ENCODE measurements around the gene BARHL1. TPM values are rescaled to one million over a fixed set of nuclear protein-coding genes. Genes with fewer than 3 reads are reported as not detected.

BARHL1 gene
- total and polyA plus RNA-seq, 2 donors (not counting 3 experiments of a cell fraction or from before 2014, with no cell fraction given): not detected

DNA sequence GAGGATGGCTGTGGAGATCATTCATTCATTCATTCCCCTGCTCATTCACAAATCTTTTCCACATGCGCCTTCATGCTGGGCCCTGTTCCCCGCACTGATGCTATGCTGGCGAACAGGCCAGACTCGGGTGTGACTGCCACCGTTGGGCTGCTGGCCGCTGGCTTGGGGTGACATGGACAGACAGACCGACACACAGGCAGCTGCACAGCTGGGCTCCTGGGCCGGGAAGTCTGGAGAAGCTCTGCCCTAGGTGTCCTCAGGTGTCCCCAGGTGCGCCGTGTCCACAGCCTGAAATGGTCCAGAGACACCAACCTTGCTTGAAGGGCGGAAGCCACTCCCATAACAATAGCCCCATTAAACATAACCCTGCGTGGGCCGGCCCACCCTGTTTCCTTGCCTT, 35.0 kb upstream of the BARHL1 start:
- Histone ChIP-seq H4K20me1 (replicated peaks; ENCODE audit: control insufficient read depth, extremely low read depth, insufficient read depth, low read length) (no peaks in the 10 kb centered on the region), H3K36me3 (ENCODE audit: control insufficient read depth in 2 of 2, extremely low read depth in 1 of 2, insufficient read depth in 2 of 2, low read length in 2 of 2) (no peaks in the 10 kb centered on the region), H3K4me1 (ENCODE audit: control insufficient read depth, extremely low read depth, insufficient read depth, low read length) (peaks cover 14% of the 10 kb centered on the region), H3K79me2 (ENCODE audit: control insufficient read depth, insufficient read depth, low read length) (no peaks in the 10 kb centered on the region), H3K4me3 (replicated peaks in 1 of 3; ENCODE audit: insufficient read depth in 1 of 3, low read depth in 1 of 3, low read length in 3 of 3) (no peak overlapping the region), H2AFZ (ENCODE audit: low read depth, low read length) (no peak overlapping the region), H3K9me1 (replicated peaks; ENCODE audit: control insufficient read depth, extremely low read depth, insufficient read depth, low read length) (no peaks in the 10 kb centered on the region), H3K27ac (ENCODE audit: insufficient read depth, low read depth, low read length) (no peak overlapping the region), H3K4me2 (ENCODE audit: insufficient read depth, low read length) (no peak overlapping the region), H3K9me3 (replicated peaks; ENCODE audit: control insufficient read depth, insufficient read depth, low read length) (no peaks in the 10 kb centered on the region), H3K9ac (replicated peaks; ENCODE audit: extremely low read depth, insufficient read depth, low read length) (no peak overlapping the region), H3K27me3 (ENCODE audit: control insufficient read depth in 2 of 2, insufficient read depth in 2 of 2, low read length in 2 of 2) (peaks cover 0 to 3% of the 10 kb centered on the region in 2 experiments)
- TF ChIP-seq POLR2AphosphoS5 (IDR thresholded peaks at IDR 0.05; ENCODE audit: insufficient read depth, low read depth, low read length): no peak
- TF ChIP-seq JUN (IDR thresholded peaks at IDR 0.05; ENCODE audit: borderline replicate concordance, insufficient read depth, insufficient read length, low read depth): no peak
- TF ChIP-seq EZH2 (IDR thresholded peaks at IDR 0.05; ENCODE audit: borderline replicate concordance, low read depth, low read length, severe bottlenecking): no peak
- TF ChIP-seq, protein P1, sequence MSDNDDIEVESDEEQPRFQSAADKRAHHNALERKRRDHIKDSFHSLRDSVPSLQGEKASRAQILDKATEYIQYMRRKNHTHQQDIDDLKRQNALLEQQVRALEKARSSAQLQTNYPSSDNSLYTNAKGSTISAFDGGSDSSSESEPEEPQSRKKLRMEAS (IDR thresholded peaks at IDR 0.05; ENCODE audit: insufficient read depth, insufficient read length): no peak
- TF ChIP-seq GATA2 (IDR thresholded peaks at IDR 0.05; ENCODE audit: insufficient read depth, insufficient read length, low read depth, low read length): no peak
- TF ChIP-seq, protein P2, sequence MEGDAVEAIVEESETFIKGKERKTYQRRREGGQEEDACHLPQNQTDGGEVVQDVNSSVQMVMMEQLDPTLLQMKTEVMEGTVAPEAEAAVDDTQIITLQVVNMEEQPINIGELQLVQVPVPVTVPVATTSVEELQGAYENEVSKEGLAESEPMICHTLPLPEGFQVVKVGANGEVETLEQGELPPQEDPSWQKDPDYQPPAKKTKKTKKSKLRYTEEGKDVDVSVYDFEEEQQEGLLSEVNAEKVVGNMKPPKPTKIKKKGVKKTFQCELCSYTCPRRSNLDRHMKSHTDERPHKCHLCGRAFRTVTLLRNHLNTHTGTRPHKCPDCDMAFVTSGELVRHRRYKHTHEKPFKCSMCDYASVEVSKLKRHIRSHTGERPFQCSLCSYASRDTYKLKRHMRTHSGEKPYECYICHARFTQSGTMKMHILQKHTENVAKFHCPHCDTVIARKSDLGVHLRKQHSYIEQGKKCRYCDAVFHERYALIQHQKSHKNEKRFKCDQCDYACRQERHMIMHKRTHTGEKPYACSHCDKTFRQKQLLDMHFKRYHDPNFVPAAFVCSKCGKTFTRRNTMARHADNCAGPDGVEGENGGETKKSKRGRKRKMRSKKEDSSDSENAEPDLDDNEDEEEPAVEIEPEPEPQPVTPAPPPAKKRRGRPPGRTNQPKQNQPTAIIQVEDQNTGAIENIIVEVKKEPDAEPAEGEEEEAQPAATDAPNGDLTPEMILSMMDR (IDR thresholded peaks at IDR 0.05; ENCODE audit: extremely low read depth in 1 of 2, insufficient read depth in 1 of 2, low read depth in 1 of 2, low read length in 2 of 2): no peak
- no peak for TF ChIP-seq MYC (IDR thresholded peaks at IDR 0.05; ENCODE audit: low read depth, low read length)
- no peak for TF ChIP-seq FOS (IDR thresholded peaks at IDR 0.05; ENCODE audit: borderline replicate concordance, insufficient read depth, low read length)
- no peak for TF ChIP-seq POLR2A (IDR thresholded peaks at IDR 0.05; ENCODE audit: low read depth, low read length)
- DNase-seq (ENCODE audit: low read depth, low spot score) (no peak), FAIRE-seq (no peak)
- ChIA-PET POLR2A (no interaction called here), CTCF (interaction anchor here (1.1 to 1.4 kb wide), 2 partner anchors 13 to 40 kb away, joined by 3 read pairs; no protein-coding TSS in a partner anchor)
- intact Hi-C loops (cut with micrococcal nuclease) (loop anchor here (2.0 kb wide), 1 partner anchor 41 kb away; no protein-coding TSS in a partner anchor), dilution Hi-C loops (cut with MboI; ENCODE audit: extremely low pct_ligation_motif_present, low sequenced_read_pairs) (no loop called here)
- BruUV-seq (replicated peaks): no TSS peak

Measured in endothelial cell of umbilical vein (primary cell).